HEK293T (cell line): ENCODE measurements around the gene STK24.

Source experiments
- ARNT ChIP-seq: fragments of 450-650 bp; IDR thresholded peaks from 2 replicates; pipeline ENCODE4 v1.6.1; 2017; ENCODE audit warnings: mild to moderate bottlenecking
- BHLHE40 ChIP-seq: fragments of 450-650 bp; IDR thresholded peaks from 2 replicates; pipeline ENCODE4 v1.6.1; 2016; ENCODE audit warnings: mild to moderate bottlenecking, moderate library complexity, borderline replicate concordance
- CTBP1 ChIP-seq: fragments of 450-650 bp; IDR thresholded peaks from 2 replicates; pipeline ENCODE4 v1.6.1; 2016; ENCODE audit warnings: borderline replicate concordance
- ELF4 ChIP-seq: fragments of 450-650 bp; IDR thresholded peaks from 2 replicates; pipeline ENCODE4 v1.6.1; 2017; ENCODE audit warnings: antibody characterized with exemption
- FOXA1 ChIP-seq: fragments of 450-650 bp; IDR thresholded peaks from 2 replicates; pipeline ENCODE4 v1.6.1; 2016; ENCODE audit warnings: mild to moderate bottlenecking
- FOXM1 ChIP-seq: fragments of 450-650 bp; IDR thresholded peaks from 2 replicates; pipeline ENCODE4 v1.6.1; 2017; ENCODE audit warnings: mild to moderate bottlenecking, borderline replicate concordance
- HDGF ChIP-seq: fragments of 450-650 bp; IDR thresholded peaks from 2 replicates; pipeline ENCODE4 v1.6.1; 2017; ENCODE audit warnings: antibody characterized with exemption, borderline replicate concordance
- L3MBTL2 ChIP-seq: fragments of 450-650 bp; conservative IDR thresholded peaks from 2 replicates; pipeline ENCODE4 v1.6.1; 2016; ENCODE audit warnings: mild to moderate bottlenecking
- LEF1 ChIP-seq: fragments of 450-650 bp; IDR thresholded peaks from 2 replicates; pipeline ENCODE4 v1.6.1; 2017; ENCODE audit warnings: mild to moderate bottlenecking, borderline replicate concordance
- SP1 ChIP-seq: fragments of 450-650 bp; IDR thresholded peaks from 2 replicates; pipeline ENCODE4 v1.6.1; 2017
- SUZ12 ChIP-seq: fragments of 450-650 bp; IDR thresholded peaks from 2 replicates; pipeline ENCODE4 v1.6.1; 2016; ENCODE audit warnings: mild to moderate bottlenecking
- TARDBP ChIP-seq: fragments of 450-650 bp; IDR thresholded peaks from 2 replicates; pipeline ENCODE4 v1.6.1; 2016
- ZNF384 ChIP-seq: fragments of 450-650 bp; IDR thresholded peaks from 2 replicates; pipeline ENCODE4 v1.6.1; 2016

- TF ChIP-seq SP1 (no peak), HDGF (no peak), BHLHE40 (no peak), ELF4 (no peak), CTBP1 (no peak), SUZ12 (no peak), TARDBP (no peak), ZNF384 (no peak), FOXA1 (no peak), FOXM1 (no peak), LEF1 (no peak), ARNT (no peak), L3MBTL2 (no peak)
Observed at GRCh38 chr13:98397861-98398260, 179.0 kb downstream of the STK24 start.
